ENCODE measurements around the gene AP2A2. TPM values are rescaled to one million over a fixed set of nuclear protein-coding genes. Genes with fewer than 3 reads are reported as not detected.

Gene AP2A2
- total RNA-seq, 3 donors from 2014 or later, result 44.6 to 112 (median 54.7) TPM

- intact Hi-C loops (cut with DNase I; ENCODE audit: low total_unique reads), result no loop called here
- no peaks in the 10 kb centered on the region for H3K36me3 ChIP-seq
- no peak overlapping the region for H3K4me3 ChIP-seq
- H3K27me3 ChIP-seq, result no peaks in the 10 kb centered on the region
- H3K27ac ChIP-seq, result peak overlapping the region in 1 of 2 donors; percentile 30
- no peaks in the 10 kb centered on the region for H3K9me3 ChIP-seq
- no peak for DNase-seq (ENCODE audit: low spot score in 2 of 2)
- H3K4me1 ChIP-seq, result peaks cover 3% of the 10 kb centered on the region in 2 donors
- TF ChIP-seq POLR2AphosphoS5 (IDR thresholded peaks at IDR 0.05), result no peak
- TF ChIP-seq POLR2A (IDR thresholded peaks at IDR 0.05), result no peak
- TF ChIP-seq, protein P1, sequence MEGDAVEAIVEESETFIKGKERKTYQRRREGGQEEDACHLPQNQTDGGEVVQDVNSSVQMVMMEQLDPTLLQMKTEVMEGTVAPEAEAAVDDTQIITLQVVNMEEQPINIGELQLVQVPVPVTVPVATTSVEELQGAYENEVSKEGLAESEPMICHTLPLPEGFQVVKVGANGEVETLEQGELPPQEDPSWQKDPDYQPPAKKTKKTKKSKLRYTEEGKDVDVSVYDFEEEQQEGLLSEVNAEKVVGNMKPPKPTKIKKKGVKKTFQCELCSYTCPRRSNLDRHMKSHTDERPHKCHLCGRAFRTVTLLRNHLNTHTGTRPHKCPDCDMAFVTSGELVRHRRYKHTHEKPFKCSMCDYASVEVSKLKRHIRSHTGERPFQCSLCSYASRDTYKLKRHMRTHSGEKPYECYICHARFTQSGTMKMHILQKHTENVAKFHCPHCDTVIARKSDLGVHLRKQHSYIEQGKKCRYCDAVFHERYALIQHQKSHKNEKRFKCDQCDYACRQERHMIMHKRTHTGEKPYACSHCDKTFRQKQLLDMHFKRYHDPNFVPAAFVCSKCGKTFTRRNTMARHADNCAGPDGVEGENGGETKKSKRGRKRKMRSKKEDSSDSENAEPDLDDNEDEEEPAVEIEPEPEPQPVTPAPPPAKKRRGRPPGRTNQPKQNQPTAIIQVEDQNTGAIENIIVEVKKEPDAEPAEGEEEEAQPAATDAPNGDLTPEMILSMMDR (IDR thresholded peaks at IDR 0.05), result no peak
Measured at GRCh38 chr11:928786-929185, 3.1 kb downstream of the AP2A2 start.

DNA sequence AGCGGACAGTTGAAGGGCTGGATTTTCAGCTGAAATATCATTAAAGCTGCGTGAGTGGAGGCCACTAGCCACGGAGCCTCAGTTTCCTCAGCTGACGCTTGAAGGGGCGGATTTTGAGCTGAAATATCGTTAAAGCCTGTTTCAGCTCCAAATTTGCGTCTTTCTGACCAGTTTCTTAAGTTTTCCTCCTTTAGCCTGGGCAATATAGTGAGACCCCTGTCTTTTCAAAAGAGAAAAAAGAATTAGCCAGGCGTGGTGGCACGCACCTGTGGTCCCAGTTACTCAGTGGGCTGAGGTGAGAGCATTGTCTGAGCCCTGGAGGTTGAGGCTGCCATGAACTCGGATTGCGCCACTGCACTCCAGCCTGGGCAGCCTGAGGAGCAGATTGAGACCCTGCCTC is 3.7 kb downstream of the AP2A2 start:
- Histone ChIP-seq H3K9me3 (no peaks in the 10 kb centered on the region), H3K27ac (peak overlapping the region in 1 of 2 donors; percentile 30), H3K4me1 (peaks cover 3 to 4% of the 10 kb centered on the region in 2 donors), H3K27me3 (no peaks in the 10 kb centered on the region), H3K36me3 (no peaks in the 10 kb centered on the region), H3K4me3 (no peak overlapping the region)
- TF ChIP-seq, protein P1 (IDR thresholded peaks at IDR 0.05), result no peak
- TF ChIP-seq POLR2A (IDR thresholded peaks at IDR 0.05) (no peak), POLR2AphosphoS5 (IDR thresholded peaks at IDR 0.05) (no peak)
- no peak for DNase-seq (ENCODE audit: low spot score in 2 of 2)
- intact Hi-C loops (cut with DNase I; ENCODE audit: low total_unique reads), result no loop called here

GRCh38 chr11:931385-931784 is 5.7 kb downstream of the AP2A2 start:
- Histone ChIP-seq H3K4me3 (no peak overlapping the region), H3K9me3 (no peaks in the 10 kb centered on the region), H3K4me1 (peaks cover 0 to 4% of the 10 kb centered on the region in 2 donors), H3K27ac (peak overlapping the region in 1 of 2 donors; percentile 6), H3K36me3 (no peaks in the 10 kb centered on the region), H3K27me3 (no peaks in the 10 kb centered on the region)
- TF ChIP-seq POLR2A (IDR thresholded peaks at IDR 0.05) (no peak), POLR2AphosphoS5 (IDR thresholded peaks at IDR 0.05) (no peak)
- TF ChIP-seq, protein P1 (IDR thresholded peaks at IDR 0.05), result no peak
- no peak for DNase-seq (ENCODE audit: low spot score in 2 of 2)
- intact Hi-C loops (cut with DNase I; ENCODE audit: low total_unique reads), result no loop called here

GRCh38 chr11:932435-932834 is 6.8 kb downstream of the AP2A2 start:
- Histone ChIP-seq H3K27ac (peak overlapping the region; percentile 40 to 45), H3K27me3 (no peaks in the 10 kb centered on the region), H3K36me3 (no peaks in the 10 kb centered on the region), H3K4me1 (peaks cover 0 to 4% of the 10 kb centered on the region in 2 donors), H3K9me3 (no peaks in the 10 kb centered on the region), H3K4me3 (no peak overlapping the region)
- DNase-seq (ENCODE audit: low spot score in 2 of 2), result no peak
- intact Hi-C loops (cut with DNase I; ENCODE audit: low total_unique reads), result no loop called here
- TF ChIP-seq, protein P1 (IDR thresholded peaks at IDR 0.05), result no peak
- TF ChIP-seq POLR2AphosphoS5 (IDR thresholded peaks at IDR 0.05), result no peak
- no peak for TF ChIP-seq POLR2A (IDR thresholded peaks at IDR 0.05)

GRCh38 chr11:933142-933851 is 7.6 kb downstream of the AP2A2 start:
- peak overlapping the region; percentile 40 to 45 for H3K27ac ChIP-seq
- DNase-seq (ENCODE audit: low spot score in 2 of 2), result no peak
- intact Hi-C loops (cut with DNase I; ENCODE audit: low total_unique reads), result no loop called here
- no peak for TF ChIP-seq POLR2A (IDR thresholded peaks at IDR 0.05)
- TF ChIP-seq, protein P1 (IDR thresholded peaks at IDR 0.05), result no peak
- peak in 1 of 3 donors; percentile 7 for TF ChIP-seq POLR2AphosphoS5 (IDR thresholded peaks at IDR 0.05)
- no peaks in the 10 kb centered on the region for H3K27me3 ChIP-seq
- no peaks in the 10 kb centered on the region for H3K9me3 ChIP-seq
- peaks cover 0 to 4% of the 10 kb centered on the region in 2 donors for H3K4me1 ChIP-seq
- H3K36me3 ChIP-seq, result no peaks in the 10 kb centered on the region
- H3K4me3 ChIP-seq, result peak overlapping the region in 1 of 3 donors; percentile 10

All from breast epithelium (tissue), 4 donors.